H9 (cell line): ENCODE measurements around the gene DCST2. TPM values are rescaled to one million over a fixed set of nuclear protein-coding genes. Genes with fewer than 3 reads are reported as not detected.

Experiments
- DNase-seq: peaks from one replicate; pipeline ENCODE4 v3.0.0-alpha.2; 2017
- H2AFZ ChIP-seq: one replicate; pipeline ENCODE4 v1.6.1; 2013; ENCODE audit warnings: mild to moderate bottlenecking, low read length, control low read depth, moderate library complexity
- H2AK5ac ChIP-seq: 2 replicates; pipeline ENCODE4 v1.6.1; 2013; ENCODE audit warnings: low read length, control low read depth, mixed read lengths; ENCODE audit not compliant: insufficient read length
- H2BK120ac ChIP-seq: one replicate; pipeline ENCODE4 v1.6.1; 2013; ENCODE audit warnings: low read depth, mild to moderate bottlenecking, low read length, control low read depth, inconsistent platforms; ENCODE audit not compliant: poor library complexity, severe bottlenecking
- H2BK12ac ChIP-seq: 2 replicates; pipeline ENCODE4 v1.6.1; 2013; ENCODE audit warnings: low read length, control low read depth, mixed read lengths, low read depth; ENCODE audit not compliant: insufficient read length
- H2BK15ac ChIP-seq: 2 replicates; pipeline ENCODE4 v1.6.1; 2013; ENCODE audit warnings: low read depth, low read length, control low read depth
- H2BK20ac ChIP-seq: one replicate; pipeline ENCODE4 v1.6.1; 2013; ENCODE audit warnings: low read depth, mild to moderate bottlenecking, low read length, control low read depth, inconsistent platforms; ENCODE audit not compliant: poor library complexity, severe bottlenecking
- H2BK5ac ChIP-seq: 2 replicates; pipeline ENCODE4 v1.6.1; 2013; ENCODE audit warnings: low read length, control low read depth, mixed read lengths; ENCODE audit not compliant: insufficient read length
- H3K14ac ChIP-seq: 2 replicates; pipeline ENCODE4 v1.6.1; 2013; ENCODE audit warnings: low read length, control low read depth; ENCODE audit not compliant: insufficient read depth
- H3K18ac ChIP-seq: 2 replicates; pipeline ENCODE4 v1.6.1; 2013; ENCODE audit warnings: low read depth, mild to moderate bottlenecking, mixed read lengths, low read length, control low read depth; ENCODE audit not compliant: insufficient read length
- H3K23ac ChIP-seq: 2 replicates; pipeline ENCODE4 v1.6.1; 2013; ENCODE audit warnings: low read length, control low read depth, mixed read lengths, low read depth; ENCODE audit not compliant: insufficient read length
- H3K23me2 ChIP-seq: 2 replicates; pipeline ENCODE4 v1.6.1; 2013; ENCODE audit warnings: low read depth, mild to moderate bottlenecking, mixed read lengths, low read length, control low read depth; ENCODE audit not compliant: insufficient read length, poor library complexity, severe bottlenecking
- H3K27ac ChIP-seq: 2 replicates; pipeline ENCODE4 v1.5.1; 2013; ENCODE audit warnings: low read length, control low read depth, mixed read lengths, low read depth; ENCODE audit not compliant: insufficient read length
- H3K27me3 ChIP-seq: 2 replicates; pipeline ENCODE4 v1.6.1; 2013; ENCODE audit warnings: low read length, control low read depth, inconsistent platforms; ENCODE audit not compliant: insufficient read depth
- H3K4ac ChIP-seq: 2 replicates; pipeline ENCODE4 v1.6.1; 2013; ENCODE audit warnings: low read depth, mild to moderate bottlenecking, control low read depth, inconsistent platforms, low read length, moderate library complexity
- H3K4me1 ChIP-seq: 2 replicates; pipeline ENCODE4 v1.6.1; 2013; ENCODE audit warnings: low read length, control low read depth, inconsistent platforms; ENCODE audit not compliant: insufficient read depth
- H3K4me2 ChIP-seq: 2 replicates; pipeline ENCODE4 v1.6.1; 2013; ENCODE audit warnings: low read length, control low read depth, mixed read lengths; ENCODE audit not compliant: insufficient read length, insufficient read depth
- H3K56ac ChIP-seq: 2 replicates; pipeline ENCODE4 v1.6.1; 2013; ENCODE audit warnings: low read depth, mild to moderate bottlenecking, mixed read lengths, low read length, control low read depth; ENCODE audit not compliant: insufficient read length
- H3K79me1 ChIP-seq: 2 replicates; pipeline ENCODE4 v1.6.1; 2013; ENCODE audit warnings: low read depth, mild to moderate bottlenecking, moderate library complexity, low read length, control low read depth, inconsistent platforms; ENCODE audit not compliant: insufficient read depth, poor library complexity, severe bottlenecking
- H3K79me2 ChIP-seq: 2 replicates; pipeline ENCODE4 v1.6.1; 2013; ENCODE audit warnings: low read length, control low read depth, inconsistent platforms; ENCODE audit not compliant: insufficient read depth
- H3K9ac ChIP-seq: 2 replicates; pipeline ENCODE4 v1.6.1; 2013; ENCODE audit warnings: low read length, control low read depth, mixed read lengths; ENCODE audit not compliant: insufficient read length; ENCODE audit errors: extremely low read depth
- H3K9me3 ChIP-seq: one replicate; pipeline ENCODE4 v1.6.1; 2013; ENCODE audit warnings: low read depth, low read length, inconsistent platforms; ENCODE audit not compliant: control insufficient read depth
- H3T11ph ChIP-seq: one replicate; pipeline ENCODE4 v1.6.1; 2013; ENCODE audit warnings: mild to moderate bottlenecking, low read length, control low read depth, inconsistent platforms
- H4K20me1 ChIP-seq: one replicate; pipeline ENCODE4 v1.6.1; 2013; ENCODE audit not compliant: control insufficient read depth, insufficient read length, insufficient read depth
- H4K5ac ChIP-seq: 2 replicates; pipeline ENCODE4 v1.6.1; 2013; ENCODE audit warnings: low read depth, mild to moderate bottlenecking, mixed read lengths, low read length, control low read depth; ENCODE audit not compliant: insufficient read length
- H4K8ac ChIP-seq: replicated peaks from 2 replicates; pipeline ENCODE4 v1.6.1; 2013; ENCODE audit warnings: low read length, control low read depth, mixed read lengths, low read depth; ENCODE audit not compliant: insufficient read length
- H4K91ac ChIP-seq: 2 replicates; pipeline ENCODE4 v1.6.1; 2013; ENCODE audit warnings: low read depth, mild to moderate bottlenecking, moderate library complexity, mixed read lengths, low read length, control low read depth; ENCODE audit not compliant: insufficient read length
- H3K27ac Mint-ChIP-seq, 3 experiments: 2 replicates in 2 of 3; 3 replicates in 1 of 3; pipeline ENCODE4 v1.8.0; 2020 to 2021; ENCODE audit warnings: mixed read lengths in 3 of 3, mild to moderate bottlenecking in 1 of 3, moderate library complexity in 1 of 3
- H3K27me3 Mint-ChIP-seq: 2 replicates; pipeline ENCODE4 v1.8.0; 2021; ENCODE audit warnings: low read depth, mild to moderate bottlenecking, moderate library complexity, mixed read lengths
- H3K36me3 Mint-ChIP-seq, 3 experiments: 2 replicates in 2 of 3; 3 replicates in 1 of 3; pipeline ENCODE4 v1.8.0; 2020 to 2021; ENCODE audit warnings: low read depth in 3 of 3, mixed read lengths in 3 of 3; ENCODE audit not compliant: insufficient read depth in 1 of 3
- H3K4me1 Mint-ChIP-seq, 2 experiments: 2 replicates each; pipeline ENCODE4 v1.8.0; 2020; ENCODE audit warnings: mixed read lengths in 2 of 2
- H3K4me3 Mint-ChIP-seq, 2 experiments: 2 replicates in 1 of 2; 3 replicates in 1 of 2; pipeline ENCODE4 v1.8.0; 2020 to 2021; ENCODE audit warnings: mild to moderate bottlenecking in 2 of 2, mixed read lengths in 2 of 2, moderate library complexity in 1 of 2
- H3K9me3 Mint-ChIP-seq, 2 experiments: 2 replicates in 1 of 2; 3 replicates in 1 of 2; pipeline ENCODE4 v1.8.0; 2020; ENCODE audit warnings: mild to moderate bottlenecking in 2 of 2, mixed read lengths in 2 of 2, moderate library complexity in 1 of 2
- WGBS: extraction: QIAGEN DNeasy Blood & Tissue Kit; methylation state at CpG from one replicate; pipeline ENCODE4 v1.1.7; 2013; ENCODE audit warnings: missing lambda C conversion rate, low lambda C conversion rate, mixed read lengths; ENCODE audit not compliant: insufficient read length; ENCODE audit errors: extremely low coverage; 5-methylcytosine and 5-hydroxymethylcytosine counted together
- total RNA-seq: library from RNA; stranded (reverse); gene quantifications from 2 replicates; pipeline ENCODE4 v1.2.1, GENCODE V29; 2021
- TF ChIP-seq, protein P1 (sequence below): fragments of 200-600 bp; sonication (generic); conservative IDR thresholded peaks from 3 replicates; pipeline ENCODE4 v1.8.0; 2021; ENCODE audit warnings: antibody characterized with exemption, mild to moderate bottlenecking

The DCST2 gene
- total RNA-seq, 1 experiment from 2014 or later: 0.35 TPM

DNA sequence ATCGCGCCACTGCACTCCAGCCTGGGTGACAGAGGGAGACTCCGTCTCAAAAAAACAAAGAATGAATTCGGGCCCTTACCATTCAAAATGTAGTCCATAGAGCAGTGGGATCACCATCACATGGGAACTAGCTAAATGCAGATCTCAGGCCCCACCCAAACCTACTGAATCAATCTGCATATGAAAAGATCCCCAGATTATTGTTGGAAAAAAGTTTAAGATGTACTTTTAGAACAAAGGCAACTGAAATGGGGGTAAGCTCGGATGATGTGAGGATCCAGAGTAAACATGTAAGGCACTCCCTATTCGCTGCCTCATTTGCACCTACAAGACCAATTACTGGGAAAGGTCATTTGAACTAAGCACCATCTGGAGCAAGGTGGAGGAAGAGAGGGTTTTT is 51.2 kb downstream of the DCST2 start:
- Histone ChIP-seq H2BK120ac (no peak overlapping the region), H4K91ac (no peak overlapping the region), H2BK5ac (no peak overlapping the region), H3K9me3 (no peaks in the 10 kb centered on the region), H2AK5ac (no peak overlapping the region), H3K79me1 (no peaks in the 10 kb centered on the region), H3K23me2 (peaks cover 8% of the 10 kb centered on the region), H3K9ac (peak overlapping the region; percentile 81), H2BK12ac (no peak overlapping the region), H3T11ph (no peak overlapping the region), H2BK20ac (no peak overlapping the region), H3K4me2 (peak overlapping the region; percentile 56), H3K18ac (peak overlapping the region; percentile 49), H3K23ac (no peak overlapping the region), H3K4me1 (no peaks in the 10 kb centered on the region), H4K8ac (no peak overlapping the region), H3K79me2 (peaks cover 11% of the 10 kb centered on the region; the same call in 1 of the 2 replicates), H3K14ac (peak overlapping the region; percentile 17; the same call in 1 of the 2 replicates), H2AFZ (no peak overlapping the region), H3K56ac (no peak overlapping the region), H4K20me1 (no peaks in the 10 kb centered on the region), H3K4ac (no peak overlapping the region), H3K27ac (peak overlapping the region; percentile 91), H3K27me3 (no peaks in the 10 kb centered on the region), H4K5ac (no peak overlapping the region), H2BK15ac (no peak overlapping the region)
- no peak overlapping the region for H3K4me3 Mint-ChIP-seq
- no peak for DNase-seq
- H3K9me3 Mint-ChIP-seq: no peaks in the 10 kb centered on the region
- no peak overlapping the region for H3K27ac Mint-ChIP-seq
- no CpG with 5 or more reads among the region's 6 CpGs for WGBS
- TF ChIP-seq, protein P1, sequence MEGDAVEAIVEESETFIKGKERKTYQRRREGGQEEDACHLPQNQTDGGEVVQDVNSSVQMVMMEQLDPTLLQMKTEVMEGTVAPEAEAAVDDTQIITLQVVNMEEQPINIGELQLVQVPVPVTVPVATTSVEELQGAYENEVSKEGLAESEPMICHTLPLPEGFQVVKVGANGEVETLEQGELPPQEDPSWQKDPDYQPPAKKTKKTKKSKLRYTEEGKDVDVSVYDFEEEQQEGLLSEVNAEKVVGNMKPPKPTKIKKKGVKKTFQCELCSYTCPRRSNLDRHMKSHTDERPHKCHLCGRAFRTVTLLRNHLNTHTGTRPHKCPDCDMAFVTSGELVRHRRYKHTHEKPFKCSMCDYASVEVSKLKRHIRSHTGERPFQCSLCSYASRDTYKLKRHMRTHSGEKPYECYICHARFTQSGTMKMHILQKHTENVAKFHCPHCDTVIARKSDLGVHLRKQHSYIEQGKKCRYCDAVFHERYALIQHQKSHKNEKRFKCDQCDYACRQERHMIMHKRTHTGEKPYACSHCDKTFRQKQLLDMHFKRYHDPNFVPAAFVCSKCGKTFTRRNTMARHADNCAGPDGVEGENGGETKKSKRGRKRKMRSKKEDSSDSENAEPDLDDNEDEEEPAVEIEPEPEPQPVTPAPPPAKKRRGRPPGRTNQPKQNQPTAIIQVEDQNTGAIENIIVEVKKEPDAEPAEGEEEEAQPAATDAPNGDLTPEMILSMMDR: no peak
- peaks cover 33 to 61% (median 52%) of the 10 kb centered on the region in 3 experiments for H3K36me3 Mint-ChIP-seq
- peaks cover 9 to 10% of the 10 kb centered on the region in 2 experiments; a peak in 3 of 4 replicates for H3K4me1 Mint-ChIP-seq
- H3K27me3 Mint-ChIP-seq: no peaks in the 10 kb centered on the region
